Natural killer cell treated with Interleukin-12 subunit alpha and Interleukin-12 subunit beta and Interleukin-15 and Interleukin-18, amount 100 ng/mL, for 72 hours (primary cell): ENCODE results near the gene SPTB. TPM values are rescaled to one million over a fixed set of nuclear protein-coding genes. Genes with fewer than 3 reads are reported as not detected.
"Not testable (repeated sequence)": the region's sequence is repeated elsewhere in the genome, so short reads cannot be mapped to it uniquely, and the experiment has no call there.

Source experiments
- ATAC-seq, 2 donors: fragments of 150-1000 bp; cut with Tn5 transposase in 1 of 2; sonication (Bioruptor Pico), chemical (Tn5 transposase) in 1 of 2; 2 replicates each; pipeline ENCODE4 v1.10.0; 2021
- DNase-seq: peaks from one replicate; pipeline ENCODE4 v3.0.0; 2022; ENCODE audit warnings: low spot score
- H3K27ac Mint-ChIP-seq, 2 donors: 1 replicate in 1 of 2; 2 replicates in 1 of 2; pipeline ENCODE4 v1.8.0; 2022; ENCODE audit warnings: mixed read lengths in 2 of 2, mild to moderate bottlenecking in 1 of 2, moderate library complexity in 1 of 2
- H3K27me3 Mint-ChIP-seq, 2 donors: 1 replicate in 1 of 2; 2 replicates in 1 of 2; pipeline ENCODE4 v1.8.0; 2022; ENCODE audit warnings: mixed read lengths in 2 of 2
- H3K36me3 Mint-ChIP-seq: one replicate; pipeline ENCODE4 v1.8.0; 2022; ENCODE audit warnings: mixed read lengths
- H3K4me1 Mint-ChIP-seq, 2 donors: 1 replicate in 1 of 2; 2 replicates in 1 of 2; pipeline ENCODE4 v1.8.0; 2022; ENCODE audit warnings: low read depth in 2 of 2, mixed read lengths in 2 of 2, mild to moderate bottlenecking in 1 of 2
- H3K4me3 Mint-ChIP-seq: one replicate; pipeline ENCODE4 v1.8.0; 2022; ENCODE audit warnings: mixed read lengths
- H3K9me3 Mint-ChIP-seq: 2 replicates; pipeline ENCODE4 v1.8.0; 2022; ENCODE audit warnings: mixed read lengths
- total RNA-seq, 2 donors: library from RNA; stranded (reverse); gene quantifications; one replicate each; pipeline ENCODE4 v1.2.3, GENCODE V29; 2022

SPTB gene
- total RNA-seq, 2 donors from 2014 or later, result 0.07 to 0.14 TPM

- Mint-ChIP-seq H3K4me1 (no peaks in the 10 kb centered on the region), H3K27ac (no peak overlapping the region), H3K27me3 (peaks cover 5 to 8% of the 10 kb centered on the region in 2 donors), H3K9me3 (no peaks in the 10 kb centered on the region), H3K36me3 (no peaks in the 10 kb centered on the region), H3K4me3 (no peak overlapping the region)
- ATAC-seq (no peak), DNase-seq (no peak)
These were observed 67.3 kb downstream of the SPTB start for GRCh38 chr14:64812412-64812811.

- Mint-ChIP-seq H3K4me1 (no peaks in the 10 kb centered on the region), H3K36me3 (no peaks in the 10 kb centered on the region), H3K9me3 (no peaks in the 10 kb centered on the region), H3K27ac (no peak overlapping the region), H3K27me3 (peaks cover 5 to 8% of the 10 kb centered on the region in 2 donors), H3K4me3 (no peak overlapping the region)
- ATAC-seq (no peak), DNase-seq (no peak)
These were observed 68.0 kb downstream of the SPTB start for GRCh38 chr14:64811676-64812075.

- ATAC-seq, result no peak
- H3K4me1 Mint-ChIP-seq, result no peaks in the 10 kb centered on the region
- peaks cover 0 to 8% of the 10 kb centered on the region in 2 donors for H3K27me3 Mint-ChIP-seq
- no peak for DNase-seq
- H3K9me3 Mint-ChIP-seq, result no peaks in the 10 kb centered on the region
- H3K4me3 Mint-ChIP-seq, result no peak overlapping the region
- no peak overlapping the region for H3K27ac Mint-ChIP-seq
- H3K36me3 Mint-ChIP-seq, result no peaks in the 10 kb centered on the region
These were observed 71.3 kb downstream of the SPTB start for GRCh38 chr14:64808449-64808848.

GRCh38 chr14:64807551-64807950 is 72.2 kb downstream of the SPTB start:
- Mint-ChIP-seq H3K27ac (no peak overlapping the region), H3K36me3 (no peaks in the 10 kb centered on the region), H3K9me3 (no peaks in the 10 kb centered on the region), H3K27me3 (peaks cover 0 to 6% of the 10 kb centered on the region in 2 donors), H3K4me1 (no peaks in the 10 kb centered on the region), H3K4me3 (no peak overlapping the region)
- DNase-seq, result no peak
- ATAC-seq, result peak in 1 of 2 donors; percentile 43

- Mint-ChIP-seq H3K4me3 (no peak overlapping the region), H3K4me1 (no peaks in the 10 kb centered on the region), H3K9me3 (no peaks in the 10 kb centered on the region), H3K27ac (no peak overlapping the region), H3K27me3 (peaks cover 0 to 6% of the 10 kb centered on the region in 2 donors), H3K36me3 (no peaks in the 10 kb centered on the region)
- ATAC-seq, result no peak
- DNase-seq, result no peak
These were observed 72.7 kb downstream of the SPTB start for GRCh38 chr14:64806862-64807495.

- Mint-ChIP-seq H3K9me3 (no peaks in the 10 kb centered on the region), H3K36me3 (no peaks in the 10 kb centered on the region), H3K27me3 (peaks cover 5 to 9% of the 10 kb centered on the region in 2 donors), H3K4me1 (no peaks in the 10 kb centered on the region), H3K27ac (no peak overlapping the region), H3K4me3 (no peak overlapping the region)
- ATAC-seq, result no peak
- no peak for DNase-seq
These were observed 73.4 kb downstream of the SPTB start for GRCh38 chr14:64806202-64806861.

- ATAC-seq, H3K36me3 Mint-ChIP-seq, H3K27ac Mint-ChIP-seq, DNase-seq, H3K4me3 Mint-ChIP-seq, H3K4me1 Mint-ChIP-seq, H3K9me3 Mint-ChIP-seq: not testable (repeated sequence)
- peaks cover 10 to 11% of the 10 kb centered on the region in 2 donors for H3K27me3 Mint-ChIP-seq
These were observed 74.1 kb downstream of the SPTB start for GRCh38 chr14:64805646-64806045.

GRCh38 chr14:64804754-64805260 is 74.9 kb downstream of the SPTB start:
- H3K4me1 Mint-ChIP-seq, result no peaks in the 10 kb centered on the region
- no peak overlapping the region for H3K4me3 Mint-ChIP-seq
- peaks cover 10 to 14% of the 10 kb centered on the region in 2 donors for H3K27me3 Mint-ChIP-seq
- no peak for DNase-seq
- no peaks in the 10 kb centered on the region for H3K36me3 Mint-ChIP-seq
- no peaks in the 10 kb centered on the region for H3K9me3 Mint-ChIP-seq
- ATAC-seq, result no peak
- H3K27ac Mint-ChIP-seq, result no peak overlapping the region

- H3K27me3 Mint-ChIP-seq, result peaks cover 7 to 14% of the 10 kb centered on the region in 2 donors
- no peaks in the 10 kb centered on the region for H3K4me1 Mint-ChIP-seq
- H3K36me3 Mint-ChIP-seq, result no peaks in the 10 kb centered on the region
- ATAC-seq (no peak), DNase-seq (no peak)
- no peaks in the 10 kb centered on the region for H3K9me3 Mint-ChIP-seq
- H3K4me3 Mint-ChIP-seq, result no peak overlapping the region
- no peak overlapping the region for H3K27ac Mint-ChIP-seq
These were observed 77.9 kb downstream of the SPTB start for GRCh38 chr14:64801800-64802199.

GRCh38 chr14:64801046-64801445 is 78.7 kb downstream of the SPTB start:
- H3K4me1 Mint-ChIP-seq, result no peaks in the 10 kb centered on the region
- H3K9me3 Mint-ChIP-seq, result no peaks in the 10 kb centered on the region
- ATAC-seq, result no peak
- H3K27ac Mint-ChIP-seq, result no peak overlapping the region
- DNase-seq, result no peak
- no peaks in the 10 kb centered on the region for H3K36me3 Mint-ChIP-seq
- no peak overlapping the region for H3K4me3 Mint-ChIP-seq
- peaks cover 7 to 14% of the 10 kb centered on the region in 2 donors for H3K27me3 Mint-ChIP-seq

- Mint-ChIP-seq H3K27me3 (peaks cover 7 to 14% of the 10 kb centered on the region in 2 donors), H3K4me3 (no peak overlapping the region), H3K4me1 (no peaks in the 10 kb centered on the region), H3K27ac (no peak overlapping the region), H3K9me3 (no peaks in the 10 kb centered on the region), H3K36me3 (no peaks in the 10 kb centered on the region)
- no peak for DNase-seq
- ATAC-seq, result no peak
These were observed 79.7 kb downstream of the SPTB start for GRCh38 chr14:64800000-64800399.

- H3K27ac Mint-ChIP-seq, result no peak overlapping the region
- H3K9me3 Mint-ChIP-seq, result no peaks in the 10 kb centered on the region
- no peak for ATAC-seq
- DNase-seq, result no peak
- H3K4me3 Mint-ChIP-seq, result no peak overlapping the region
- H3K27me3 Mint-ChIP-seq, result peaks cover 7 to 14% of the 10 kb centered on the region in 2 donors
- no peaks in the 10 kb centered on the region for H3K4me1 Mint-ChIP-seq
- H3K36me3 Mint-ChIP-seq, result no peaks in the 10 kb centered on the region
These were observed 80.2 kb downstream of the SPTB start for GRCh38 chr14:64799555-64799954.

GRCh38 chr14:64796369-64796768 is 83.3 kb downstream of the SPTB start:
- no peaks in the 10 kb centered on the region for H3K9me3 Mint-ChIP-seq
- H3K4me1 Mint-ChIP-seq, result no peaks in the 10 kb centered on the region
- H3K4me3 Mint-ChIP-seq, result no peak overlapping the region
- no peaks in the 10 kb centered on the region for H3K36me3 Mint-ChIP-seq
- H3K27ac Mint-ChIP-seq, result no peak overlapping the region
- ATAC-seq (no peak), DNase-seq (no peak)
- H3K27me3 Mint-ChIP-seq, result peaks cover 4 to 9% of the 10 kb centered on the region in 2 donors

- no peak overlapping the region for H3K4me3 Mint-ChIP-seq
- DNase-seq (no peak), ATAC-seq (no peak)
- peaks cover 3 to 5% of the 10 kb centered on the region in 2 donors for H3K27me3 Mint-ChIP-seq
- H3K27ac Mint-ChIP-seq, result no peak overlapping the region
- no peaks in the 10 kb centered on the region for H3K9me3 Mint-ChIP-seq
- H3K36me3 Mint-ChIP-seq, result no peaks in the 10 kb centered on the region
- no peaks in the 10 kb centered on the region for H3K4me1 Mint-ChIP-seq
These were observed 83.8 kb downstream of the SPTB start for GRCh38 chr14:64795921-64796320.
